Uterus (tissue), 2 donors: ENCODE data around the gene LYRM7.

Experiments used
- CTCF ChIP-seq, 4 experiments: fragments of 200-600 bp in 2 of 4; fragments of 450-650 bp in 2 of 4; sonication (generic) in 2 of 4; IDR thresholded peaks; one replicate each; pipeline ENCODE4 v1.5.1; 2016 to 2019; ENCODE audit warnings: antibody characterized with exemption in 4 of 4, mild to moderate bottlenecking in 2 of 4, moderate library complexity in 1 of 4
- POLR2A ChIP-seq, 2 donors: fragments of 450-650 bp; IDR thresholded peaks; one replicate each; pipeline ENCODE4 v1.6.1; 2016; ENCODE audit warnings: antibody characterized with exemption in 2 of 2, mild to moderate bottlenecking in 1 of 2, moderate library complexity in 1 of 2

GRCh38 chr5:131194725-131195124 lies 24.0 kb downstream of the LYRM7 start:
- TF ChIP-seq CTCF (IDR thresholded peaks at IDR 0.05), result no peak
- no peak for TF ChIP-seq POLR2A (IDR thresholded peaks at IDR 0.05)
